Measurements from ENCODE around the gene NPIPB8.
"Not testable (repeated sequence)": the region's sequence is repeated elsewhere in the genome, so short reads cannot be mapped to it uniquely, and the experiment has no call there.

NPIPB8 gene

DNA sequence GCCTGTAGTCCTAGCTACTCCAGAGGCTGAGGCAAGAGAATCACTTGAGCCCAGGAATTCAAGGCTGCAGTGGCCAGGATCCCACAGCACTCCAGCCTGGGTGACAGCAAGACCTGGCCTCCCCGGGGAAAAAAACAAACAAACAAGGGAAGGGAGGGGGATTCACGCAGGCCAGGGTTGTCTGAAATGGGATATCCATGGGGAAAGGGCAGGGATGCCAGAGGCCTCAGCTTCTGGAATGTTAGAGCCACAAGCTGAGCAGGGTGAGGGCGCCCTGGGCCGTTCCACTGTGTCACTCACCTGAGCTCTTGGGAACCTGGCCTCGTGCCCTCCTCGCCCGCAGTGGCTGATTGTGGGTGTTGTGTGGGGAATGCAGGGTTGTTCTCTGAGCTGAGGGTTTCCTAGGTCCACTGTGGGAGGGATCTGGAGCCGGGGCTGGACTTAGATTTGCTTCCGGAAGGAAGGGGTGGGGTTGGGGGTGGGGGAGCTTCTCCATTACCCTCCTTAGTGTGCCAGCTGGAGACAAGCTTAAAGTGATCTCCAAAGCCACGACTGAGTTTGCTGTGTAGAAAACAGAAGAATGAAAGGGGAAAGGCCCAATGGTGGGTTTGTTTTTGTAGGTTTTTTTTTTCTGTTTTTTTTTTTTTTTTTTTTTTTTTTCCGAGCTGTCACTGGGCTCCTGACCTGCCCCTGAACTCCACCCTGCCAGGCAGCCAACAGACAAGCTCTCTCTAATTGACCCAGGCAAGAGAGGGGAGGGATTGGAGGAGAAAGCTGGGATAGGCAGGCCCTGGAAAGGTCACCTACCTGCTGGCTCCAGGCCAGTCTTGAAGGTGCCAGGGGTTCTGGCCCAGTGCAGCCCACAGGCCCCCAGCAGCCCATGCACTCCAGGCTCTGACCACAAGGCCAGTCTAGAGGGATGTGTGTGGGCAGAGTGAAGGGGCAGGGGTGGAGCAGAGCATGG, 28.0 kb upstream of the NPIPB8 start, which contains the start of gene SULT1A1:
SULT1A1 (minus strand) TSS at position 414 of the 964 bp plus-strand sequence. CDS start 1,189 bp downstream, outside the sequence.
- in situ Hi-C loops (cut with HindIII; ENCODE audit: low sequenced_read_pairs): no loop called here
- DNase-seq (ENCODE audit: low read depth, low spot score): no peak
- no peak within 1 kb of the TSS for H3K4me3 ChIP-seq (ENCODE audit: low read depth, low read length)
- TF ChIP-seq, protein P1, sequence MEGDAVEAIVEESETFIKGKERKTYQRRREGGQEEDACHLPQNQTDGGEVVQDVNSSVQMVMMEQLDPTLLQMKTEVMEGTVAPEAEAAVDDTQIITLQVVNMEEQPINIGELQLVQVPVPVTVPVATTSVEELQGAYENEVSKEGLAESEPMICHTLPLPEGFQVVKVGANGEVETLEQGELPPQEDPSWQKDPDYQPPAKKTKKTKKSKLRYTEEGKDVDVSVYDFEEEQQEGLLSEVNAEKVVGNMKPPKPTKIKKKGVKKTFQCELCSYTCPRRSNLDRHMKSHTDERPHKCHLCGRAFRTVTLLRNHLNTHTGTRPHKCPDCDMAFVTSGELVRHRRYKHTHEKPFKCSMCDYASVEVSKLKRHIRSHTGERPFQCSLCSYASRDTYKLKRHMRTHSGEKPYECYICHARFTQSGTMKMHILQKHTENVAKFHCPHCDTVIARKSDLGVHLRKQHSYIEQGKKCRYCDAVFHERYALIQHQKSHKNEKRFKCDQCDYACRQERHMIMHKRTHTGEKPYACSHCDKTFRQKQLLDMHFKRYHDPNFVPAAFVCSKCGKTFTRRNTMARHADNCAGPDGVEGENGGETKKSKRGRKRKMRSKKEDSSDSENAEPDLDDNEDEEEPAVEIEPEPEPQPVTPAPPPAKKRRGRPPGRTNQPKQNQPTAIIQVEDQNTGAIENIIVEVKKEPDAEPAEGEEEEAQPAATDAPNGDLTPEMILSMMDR (IDR thresholded peaks at IDR 0.05; ENCODE audit: low read depth, low read length): no peak

DNA sequence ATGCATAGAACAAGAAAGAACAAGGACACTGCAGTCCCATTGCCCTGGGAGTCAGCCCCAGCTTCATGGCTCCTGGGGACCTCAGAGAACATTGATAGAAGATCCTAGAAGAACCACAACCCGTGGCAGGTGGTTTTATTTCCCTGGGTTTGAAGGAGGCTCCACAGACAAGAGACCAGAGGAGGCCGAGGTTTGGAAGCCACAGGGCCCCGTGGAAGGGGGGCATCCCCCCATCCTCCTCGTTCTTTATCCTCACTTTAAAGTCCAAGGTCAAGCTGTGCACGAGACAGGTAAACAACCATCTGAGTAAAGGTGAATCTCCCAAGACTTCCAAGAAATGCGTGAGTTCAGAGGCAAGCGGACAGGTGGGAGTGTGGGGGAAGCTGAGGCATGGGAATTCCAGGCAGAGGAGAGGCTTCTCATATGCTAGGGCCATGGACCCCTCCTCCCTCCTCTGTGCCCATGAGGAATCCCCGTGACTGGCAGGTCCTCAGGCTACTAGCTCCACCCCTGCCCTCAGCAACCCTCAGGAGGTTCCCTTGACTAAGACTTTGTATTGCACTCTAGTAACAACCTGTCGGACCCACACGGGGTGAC, 27.2 kb upstream of the NPIPB8 start:
- TF ChIP-seq, protein P1 (IDR thresholded peaks at IDR 0.05; ENCODE audit: low read depth, low read length): no peak
- no peak for DNase-seq (ENCODE audit: low read depth, low spot score)
- H3K4me3 ChIP-seq (ENCODE audit: low read depth, low read length): no peak overlapping the region
- in situ Hi-C loops (cut with HindIII; ENCODE audit: low sequenced_read_pairs): no loop called here

DNA sequence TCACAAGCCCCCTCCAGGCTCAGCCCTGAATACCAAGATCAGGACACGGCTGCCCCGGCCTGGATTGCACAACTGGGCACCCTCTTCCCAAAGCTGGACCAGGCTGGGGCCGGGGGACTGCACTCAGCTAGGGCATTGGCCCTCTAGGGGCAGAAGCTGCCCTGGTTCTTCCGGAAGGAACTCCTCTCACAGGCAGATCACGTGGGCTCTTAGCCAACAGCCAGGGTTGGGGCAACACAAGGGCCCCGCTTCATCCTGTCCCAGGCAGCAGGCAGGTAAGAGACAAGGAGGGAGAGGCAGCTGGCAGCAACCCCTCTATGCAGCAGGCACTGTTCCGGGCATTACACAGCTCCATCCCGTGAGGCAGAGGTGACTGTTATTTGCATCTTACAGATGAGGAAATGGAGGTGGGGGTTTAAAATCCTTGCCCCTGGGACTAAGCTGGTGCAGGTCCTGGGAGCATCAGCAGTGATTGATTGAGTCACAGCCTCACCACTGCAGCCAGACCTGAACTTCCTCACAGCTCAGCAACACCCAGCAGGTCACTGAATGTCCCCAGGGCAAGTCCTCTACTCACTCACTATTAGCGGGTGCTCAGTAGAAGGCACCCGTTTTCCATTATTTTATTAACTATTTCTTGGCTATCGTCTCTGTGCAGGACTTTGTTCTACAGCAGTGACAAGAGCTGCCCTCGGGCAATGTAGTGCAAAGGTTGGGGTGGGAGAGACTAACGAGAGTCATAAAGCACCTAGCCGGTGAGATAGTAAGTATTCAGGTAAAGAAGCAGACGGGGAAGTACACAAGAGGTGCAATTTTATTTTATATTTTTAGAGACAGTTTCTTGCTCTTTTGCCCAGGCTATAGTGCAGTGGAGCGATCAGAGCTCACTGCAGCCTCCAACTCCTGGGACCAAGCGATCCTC, 25.2 kb upstream of the NPIPB8 start:
- DNase-seq (ENCODE audit: low read depth, low spot score); H3K4me3 ChIP-seq (ENCODE audit: low read depth, low read length); in situ Hi-C loops (cut with HindIII; ENCODE audit: low sequenced_read_pairs): not testable (repeated sequence)

DNA sequence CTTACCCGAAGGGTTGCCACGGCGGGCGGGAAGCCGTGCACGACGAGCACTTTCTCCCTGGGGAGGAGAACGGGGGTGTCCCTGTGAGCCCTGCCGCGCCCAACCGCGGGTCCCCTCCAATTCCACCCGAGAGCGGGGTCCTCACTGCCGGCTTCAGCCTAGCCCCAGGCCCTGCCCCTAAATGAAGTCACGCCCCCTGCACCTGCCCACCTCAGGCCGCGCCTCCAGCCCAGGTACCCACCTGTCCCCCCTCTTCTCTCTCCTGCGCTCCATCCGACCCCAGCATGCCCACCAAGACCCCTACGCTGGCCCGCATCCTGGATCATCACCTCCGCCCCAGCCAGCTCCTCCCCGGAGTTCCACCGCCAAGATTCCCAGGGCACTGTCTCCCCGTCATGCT, 24.0 kb upstream of the NPIPB8 start:
- H3K4me3 ChIP-seq (ENCODE audit: low read depth, low read length); DNase-seq (ENCODE audit: low read depth, low spot score); in situ Hi-C loops (cut with HindIII; ENCODE audit: low sequenced_read_pairs): not testable (repeated sequence)

DNA sequence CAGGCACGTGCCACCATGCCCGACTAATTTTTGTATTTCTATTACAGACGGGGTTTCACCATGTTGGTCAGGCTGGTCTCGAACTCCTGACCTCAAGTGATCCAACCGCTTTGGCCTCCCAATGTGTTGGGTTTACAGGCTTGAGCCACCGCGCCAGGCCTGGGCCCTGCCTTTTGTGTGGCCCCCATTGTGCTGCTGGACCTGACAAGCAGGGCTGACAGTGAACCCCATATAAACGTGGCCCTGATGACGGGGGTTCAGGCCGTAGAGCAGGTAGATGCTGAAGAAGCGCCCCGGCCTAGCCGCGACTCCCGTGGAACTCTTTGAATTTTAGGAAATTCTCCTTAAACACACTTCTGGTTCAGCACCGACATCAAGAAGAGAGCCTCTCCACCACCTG, 23.3 kb upstream of the NPIPB8 start:
- in situ Hi-C loops (cut with HindIII; ENCODE audit: low sequenced_read_pairs); H3K4me3 ChIP-seq (ENCODE audit: low read depth, low read length); DNase-seq (ENCODE audit: low read depth, low spot score): not testable (repeated sequence)

DNA sequence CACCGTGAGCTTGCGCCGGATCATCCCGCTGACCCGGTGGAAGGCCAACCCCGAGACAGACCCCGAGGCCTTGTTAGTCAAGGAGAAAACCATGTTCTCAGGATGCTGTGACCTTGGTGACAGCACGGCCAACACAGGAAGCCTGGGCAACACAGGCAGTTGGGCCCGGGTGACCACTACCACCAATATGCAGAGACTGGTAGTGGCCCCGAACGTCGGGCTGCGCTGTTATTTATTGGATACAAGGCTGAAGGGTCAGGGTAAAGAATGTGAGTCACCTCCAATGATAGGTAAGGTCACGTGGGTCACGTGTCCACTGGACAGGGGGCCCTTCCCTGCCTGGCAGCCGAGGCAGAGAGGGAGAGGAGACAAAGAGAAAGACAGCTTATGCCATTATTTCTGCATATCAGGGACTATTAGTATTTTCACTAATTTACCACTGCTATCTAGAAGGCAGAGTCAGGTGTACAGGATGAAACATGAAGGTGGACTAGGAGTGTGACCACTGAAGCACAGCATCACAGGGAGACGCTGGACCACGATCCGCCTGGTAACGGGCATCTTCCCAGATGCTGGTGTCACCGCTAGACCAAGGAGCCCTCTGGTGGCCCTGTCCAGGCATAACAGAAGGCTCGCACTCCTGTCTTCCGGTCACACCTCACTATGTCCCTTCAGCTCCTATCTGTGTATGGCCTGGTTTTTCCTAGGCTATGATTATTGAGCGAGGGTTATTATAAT, 22.2 kb upstream of the NPIPB8 start:
- DNase-seq (ENCODE audit: low read depth, low spot score): peak; percentile 7
- in situ Hi-C loops (cut with HindIII; ENCODE audit: low sequenced_read_pairs); H3K4me3 ChIP-seq (ENCODE audit: low read depth, low read length): not testable (repeated sequence)
- TF ChIP-seq, protein P1 (IDR thresholded peaks at IDR 0.05; ENCODE audit: low read depth, low read length): peak; percentile 55

DNA sequence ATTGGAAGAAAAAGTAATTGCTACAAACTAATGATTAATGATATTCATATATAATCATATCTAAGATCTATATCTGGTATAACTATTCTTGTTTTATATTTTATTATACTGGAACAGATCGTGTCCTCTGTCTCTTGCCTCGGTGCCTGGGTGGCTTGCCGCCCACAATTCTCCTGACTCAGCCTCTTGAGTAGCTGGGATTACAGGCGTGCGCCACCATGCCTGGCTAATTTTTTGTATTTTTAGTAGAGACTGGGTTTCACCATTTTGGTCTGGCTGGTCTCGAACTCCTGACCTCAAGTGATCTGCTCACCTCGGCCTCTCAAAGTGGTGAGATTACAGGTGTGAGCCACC, 21.7 kb upstream of the NPIPB8 start:
- DNase-seq (ENCODE audit: low read depth, low spot score); in situ Hi-C loops (cut with HindIII; ENCODE audit: low sequenced_read_pairs): not testable (repeated sequence)

DNA sequence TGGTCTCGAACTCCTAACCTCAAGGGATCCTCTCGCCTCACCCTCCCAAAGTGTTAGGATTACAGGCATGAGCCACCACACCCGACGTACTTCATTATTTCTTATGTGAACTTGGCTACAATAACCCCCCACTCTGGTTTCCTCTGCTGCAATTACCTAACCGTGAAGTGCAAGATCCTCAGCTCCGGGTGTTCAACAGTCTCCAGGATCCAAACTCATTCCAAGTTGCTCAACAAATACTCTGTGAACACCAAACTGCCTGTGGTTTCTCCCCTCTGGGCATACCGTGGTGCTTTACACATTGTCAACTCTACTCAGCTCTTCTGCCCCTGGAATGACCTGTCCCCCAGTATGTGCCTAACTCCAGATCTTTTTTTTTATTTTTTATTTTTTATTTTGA, 21.2 kb upstream of the NPIPB8 start:
- in situ Hi-C loops (cut with HindIII; ENCODE audit: low sequenced_read_pairs): no loop called here
- no peak overlapping the region for H3K4me3 ChIP-seq (ENCODE audit: low read depth, low read length)
- DNase-seq (ENCODE audit: low read depth, low spot score): no peak
- TF ChIP-seq, protein P1 (IDR thresholded peaks at IDR 0.05; ENCODE audit: low read depth, low read length): no peak

More for the DNA sequence above, 21.7 kb upstream of the NPIPB8 start:
- H3K4me3 ChIP-seq (ENCODE audit: low read depth, low read length): not testable (repeated sequence)

Data from astrocyte of the spinal cord (primary cell).